ENCODE results near the gene PROP1.
A peak's percentile ranks its signal among the peaks of the same experiment; 100 is the strongest.
"Not testable (repeated sequence)": the region's sequence is repeated elsewhere in the genome, so short reads cannot be mapped to it uniquely, and the experiment has no call there.

Gene PROP1

DNA sequence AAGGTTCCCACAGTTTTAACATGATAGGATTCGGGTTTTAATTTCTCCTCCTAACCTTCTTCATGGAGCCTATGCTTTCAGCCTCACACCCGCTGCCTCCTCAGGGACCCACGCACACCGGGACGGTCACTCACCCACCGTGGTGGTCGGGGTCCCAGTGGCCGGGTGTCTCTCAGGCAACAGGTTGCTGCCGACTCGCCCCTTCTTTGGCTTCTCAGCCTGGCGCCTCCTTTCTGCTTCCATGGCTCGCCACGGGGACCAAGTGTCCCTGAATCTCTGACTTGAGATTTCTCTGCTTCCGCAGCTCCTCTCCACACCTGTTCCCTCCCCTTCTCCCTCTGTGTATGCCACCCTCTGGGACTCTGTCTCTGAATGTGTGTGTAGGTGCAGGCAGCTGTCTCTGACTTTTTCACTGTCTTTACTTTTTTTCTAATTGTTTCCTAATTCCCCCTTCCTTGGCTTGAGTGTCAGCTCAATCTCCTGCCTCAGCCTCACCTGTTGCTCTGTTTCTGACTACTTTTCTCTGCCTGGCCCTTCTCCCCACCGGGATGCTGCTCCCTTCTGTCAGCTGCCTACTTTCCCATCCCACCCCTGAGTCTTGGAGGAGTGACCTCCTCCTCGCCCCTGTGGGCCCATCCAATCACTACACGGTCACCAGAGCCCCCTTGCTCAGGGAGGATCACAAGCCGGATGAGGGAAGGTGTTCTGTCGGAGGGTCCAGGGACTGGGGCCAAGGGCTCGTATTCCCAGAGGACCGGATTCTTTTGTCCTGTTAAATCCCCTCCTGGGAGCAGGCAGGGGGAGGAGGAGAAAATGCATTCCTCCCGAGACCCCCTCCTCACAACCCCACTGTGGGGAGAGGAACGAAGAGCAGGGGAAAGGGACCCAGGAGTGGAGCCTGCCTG, at the start of gene PROP1:
TSS of gene PROP1 (minus strand) at position 552 of the 905 bp plus-strand sequence. CDS start at position 243, 309 bp downstream.
- DNase-seq: no peak

DNA sequence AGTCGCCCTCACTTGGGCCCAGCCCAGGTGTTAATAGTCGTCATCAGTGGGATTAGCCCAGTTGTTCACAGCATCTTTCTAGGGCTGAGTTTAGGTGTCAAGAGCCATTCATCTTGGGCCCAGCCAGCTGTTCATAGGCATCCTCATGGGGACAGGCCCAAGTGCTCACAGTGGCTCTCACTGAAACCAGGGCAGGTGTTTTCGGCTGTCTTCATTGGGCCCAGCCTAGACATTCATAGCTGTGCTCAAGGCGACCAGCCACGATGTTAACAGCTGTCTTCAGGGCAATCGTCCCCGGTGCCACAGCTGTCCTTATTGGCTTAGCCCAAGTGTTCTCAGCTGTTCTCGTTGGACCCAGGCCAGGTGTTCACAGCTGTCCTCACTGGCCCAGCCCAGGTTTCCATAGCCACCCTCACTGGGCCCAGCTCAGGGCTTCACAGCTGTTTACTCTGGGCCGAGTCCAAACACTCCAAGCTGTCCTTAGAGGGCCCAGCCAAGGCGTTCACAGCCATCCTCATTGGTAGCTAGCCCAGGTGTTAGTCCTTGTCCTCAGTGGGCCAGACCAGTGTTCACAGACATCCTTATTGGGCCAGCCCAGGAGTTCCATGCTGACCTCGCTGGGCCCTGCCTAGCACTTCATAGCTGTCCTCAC, 23.5 kb upstream of the PROP1 start:
- DNase-seq: not testable (repeated sequence)

GRCh38 chr5:178012758-178013157, 16.7 kb upstream of the PROP1 start:
- not testable (repeated sequence) for DNase-seq

GRCh38 chr5:178011816-178012554, 15.9 kb upstream of the PROP1 start:
- DNase-seq: not testable (repeated sequence)

GRCh38 chr5:178007272-178007671, 11.2 kb upstream of the PROP1 start:
- not testable (repeated sequence) for DNase-seq

- DNase-seq: peak; percentile 74 to 83
Measured at GRCh38 chr5:178006536-178007231, 10.6 kb upstream of the PROP1 start.

DNA sequence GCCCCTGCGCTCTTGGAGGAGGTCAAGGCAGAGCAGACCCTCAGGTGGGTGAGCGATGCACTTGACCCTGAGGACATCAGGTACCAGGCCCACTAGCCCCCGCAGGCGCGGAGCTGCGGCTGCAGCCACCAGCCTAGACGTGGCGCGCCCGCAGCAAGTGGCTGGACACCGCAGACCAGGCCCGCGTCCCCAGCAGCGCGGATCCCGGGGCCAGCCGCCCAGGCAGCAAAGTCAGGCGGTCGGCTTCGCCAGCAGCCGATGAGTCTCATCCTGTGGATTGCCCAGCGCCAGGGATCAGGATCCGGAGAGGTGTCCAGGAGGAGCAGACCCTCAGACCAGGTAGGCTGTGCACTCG, 10.1 kb upstream of the PROP1 start:
- DNase-seq: not testable (repeated sequence)

DNA sequence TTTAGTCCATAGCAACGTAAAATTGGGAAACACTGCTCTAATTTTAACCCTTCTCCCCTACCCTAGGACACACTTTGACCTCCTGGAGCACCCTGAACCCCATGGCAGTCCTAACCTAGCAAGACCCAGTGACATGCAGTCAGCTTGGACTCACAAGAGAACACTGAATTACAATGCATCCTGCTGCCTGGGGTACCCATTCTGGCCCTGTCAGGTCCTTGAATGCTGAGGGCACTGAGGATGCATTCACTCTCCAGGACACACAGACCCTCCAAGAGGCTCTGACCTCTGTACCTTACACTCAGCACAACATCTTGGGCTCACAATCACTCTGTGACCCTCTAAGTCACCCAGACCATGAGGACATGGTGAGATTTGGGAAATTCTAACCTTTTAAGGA, 1.8 kb upstream of the PROP1 start:
- no peak for DNase-seq

DNA sequence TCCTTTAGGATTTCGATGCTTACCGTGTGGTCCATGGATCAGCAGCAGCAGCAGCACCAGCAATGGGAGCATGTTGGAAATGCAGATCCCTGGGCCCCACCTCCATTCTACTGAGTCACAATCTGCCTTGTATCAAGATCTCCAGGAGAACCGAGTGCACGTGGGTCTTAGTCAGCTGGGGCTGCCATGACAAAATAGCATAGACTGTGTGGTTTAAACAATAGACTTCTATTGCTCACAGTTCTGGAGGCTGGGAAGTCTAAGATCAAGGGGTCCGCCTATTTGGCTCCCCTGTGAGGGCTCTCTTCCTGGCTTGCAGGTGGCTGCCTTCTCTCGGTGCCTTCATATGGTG, 1.3 kb upstream of the PROP1 start:
- DNase-seq: no peak

GRCh38 chr5:177996660-177997318, 747 bp upstream of the PROP1 start:
- no peak for DNase-seq

DNA sequence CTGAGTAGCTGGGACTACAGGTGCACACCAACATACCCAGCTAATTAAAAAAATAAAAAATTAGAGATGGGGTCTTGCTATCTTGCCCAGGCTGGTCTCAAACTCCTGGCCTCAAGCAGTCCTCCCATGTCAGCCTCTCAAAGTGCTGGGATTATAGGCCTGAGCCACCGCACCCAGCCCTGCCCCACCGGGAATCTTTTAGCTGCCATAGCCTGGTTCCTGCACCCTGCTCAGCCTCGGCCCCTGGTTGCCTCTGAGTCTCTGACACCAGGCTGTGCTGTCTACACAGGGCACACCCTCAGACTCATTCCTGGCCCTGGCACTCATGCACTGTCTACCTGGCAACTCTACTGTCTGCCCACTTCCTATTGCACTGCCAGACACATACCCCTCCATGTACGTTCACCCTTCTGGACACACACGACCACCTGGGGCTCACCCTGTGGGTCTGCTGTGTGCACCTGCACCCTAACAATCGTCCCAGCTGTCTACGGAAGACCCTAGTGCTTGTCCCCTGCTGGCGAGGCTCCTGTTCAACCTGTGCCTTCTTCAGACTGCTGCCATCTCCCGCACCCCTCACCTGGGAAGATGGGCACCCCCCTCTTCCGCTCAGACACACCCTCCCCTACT, 1.4 kb downstream of the PROP1 start:
- DNase-seq: no peak

- no peak for DNase-seq
Measured at GRCh38 chr5:177994063-177994462, 2.0 kb downstream of the PROP1 start.

DNA sequence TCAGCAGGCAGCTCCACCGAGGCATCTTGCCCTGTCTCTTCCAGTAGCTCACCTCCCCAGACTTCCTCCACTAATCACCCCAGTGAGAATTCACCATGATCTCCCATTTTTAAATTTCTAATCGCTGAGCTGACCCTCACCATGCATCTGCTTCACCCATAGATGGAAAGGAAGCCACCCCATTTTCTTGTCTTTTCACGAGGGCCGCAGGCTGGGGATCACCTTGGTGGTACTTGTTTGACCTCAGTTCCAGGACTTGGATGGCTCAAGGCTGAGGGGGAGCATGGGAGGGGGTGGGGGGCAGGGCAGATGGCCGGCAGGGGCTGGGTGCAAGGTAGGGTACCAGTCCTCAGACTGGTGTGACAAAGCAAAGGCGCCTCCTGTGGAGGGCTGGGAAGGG, 3.6 kb downstream of the PROP1 start:
- DNase-seq: no peak

- DNase-seq: no peak
Measured at GRCh38 chr5:177988989-177989625, 6.9 kb downstream of the PROP1 start.

DNA sequence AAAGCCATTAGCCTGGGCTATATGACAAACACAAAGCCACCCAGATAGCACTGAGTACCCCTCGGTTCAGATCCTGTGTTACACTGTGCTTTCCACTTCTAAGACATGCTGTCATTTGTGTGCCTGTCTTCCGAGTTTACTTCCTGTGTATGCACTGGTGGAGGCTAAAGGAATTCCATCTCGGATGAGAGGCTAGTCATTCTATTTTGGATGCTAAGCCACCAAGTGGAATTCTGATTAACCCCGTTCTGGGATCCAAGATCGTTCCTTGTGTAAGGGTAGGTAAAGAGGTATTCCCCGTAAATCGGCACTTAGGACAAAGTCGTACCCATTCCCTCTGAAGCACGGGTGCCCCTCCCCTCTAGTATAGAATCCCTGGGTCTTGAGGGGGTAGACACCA, 8.7 kb downstream of the PROP1 start:
- no peak for DNase-seq

DNA sequence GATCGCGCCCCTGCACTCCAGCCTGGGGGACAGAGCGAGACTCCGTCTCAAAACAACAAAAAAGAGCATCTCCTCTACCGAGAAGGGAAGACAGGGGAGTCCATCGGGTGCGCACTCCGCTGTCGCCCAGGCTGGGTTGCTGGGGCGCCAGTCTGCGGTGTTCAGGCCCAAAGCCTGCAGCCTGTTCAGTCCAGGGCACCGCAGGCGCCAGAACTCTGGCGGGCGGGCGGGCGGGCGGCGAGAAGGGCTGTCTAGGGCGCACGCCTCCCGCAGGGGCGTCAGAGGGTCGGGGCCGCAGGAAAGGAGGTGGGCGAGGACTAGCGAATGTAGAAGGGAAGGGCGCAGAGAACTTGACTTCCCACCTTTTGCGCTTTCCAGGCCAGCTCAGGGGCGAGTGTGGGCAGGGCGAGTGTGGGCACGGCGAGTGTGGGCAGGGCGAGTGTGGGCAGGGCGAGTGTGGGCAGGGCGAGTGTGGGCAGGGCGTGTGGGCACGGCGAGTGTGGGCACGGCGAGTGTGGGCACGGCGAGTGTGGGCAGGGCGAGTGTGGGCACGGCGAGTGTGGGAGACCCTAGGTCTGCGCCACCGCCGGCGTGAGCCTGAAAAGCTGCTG, 10.5 kb downstream of the PROP1 start:
- DNase-seq: no peak

GRCh38 chr5:177984584-177985206, 11.3 kb downstream of the PROP1 start:
- no peak for DNase-seq

GRCh38 chr5:177983763-177984583, 12.1 kb downstream of the PROP1 start:
- no peak for DNase-seq

DNA sequence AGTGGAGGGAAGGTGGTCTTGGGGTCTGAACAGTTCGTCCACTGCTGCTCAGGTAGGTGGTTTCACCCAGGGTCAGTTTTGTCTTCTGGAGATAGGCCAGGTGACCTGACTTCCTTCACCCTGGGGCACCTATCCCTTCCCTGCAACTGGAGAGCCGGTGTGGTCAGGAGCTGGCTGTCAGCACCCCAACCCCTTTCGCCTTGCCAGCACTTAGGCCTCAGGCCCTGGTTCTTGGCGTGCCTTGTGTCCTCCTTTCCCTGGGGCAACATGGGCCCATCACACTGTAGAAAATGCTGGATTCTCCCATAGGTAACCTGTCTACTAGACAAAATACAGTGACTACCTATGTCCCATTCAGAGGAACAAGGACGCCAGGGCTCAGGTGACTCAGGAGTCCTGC, 13.1 kb downstream of the PROP1 start:
- DNase-seq: no peak
